Sigmoid colon (tissue), 7 donors: ENCODE measurements around the gene WDR6. TPM values are rescaled to one million over a fixed set of nuclear protein-coding genes. Genes with fewer than 3 reads are reported as not detected.
A peak's percentile ranks its signal among the peaks of the same experiment; 100 is the strongest.

Experiments
- DNase-seq: peaks from one replicate; pipeline ENCODE4 v3.0.0-alpha.2; 2019
- H3K27ac ChIP-seq, 4 donors: fragments of 200-600 bp; sonication (generic); one replicate each; pipeline ENCODE4 v1.5.1; 2016 to 2019; ENCODE audit warnings: mild to moderate bottlenecking in 1 of 4
- H3K27me3 ChIP-seq, 3 donors: fragments of 200-600 bp; sonication (generic); one replicate each; pipeline ENCODE4 v1.5.1; 2019; ENCODE audit warnings: mild to moderate bottlenecking in 1 of 3
- H3K36me3 ChIP-seq, 4 donors: fragments of 200-600 bp; sonication (generic); one replicate each; pipeline ENCODE4 v1.5.1; 2016 to 2019
- H3K4me1 ChIP-seq, 4 donors: fragments of 200-600 bp; sonication (generic); one replicate each; pipeline ENCODE4 v1.5.1; 2017 to 2019
- H3K4me3 ChIP-seq, 4 donors: fragments of 200-600 bp; sonication (generic); one replicate each; pipeline ENCODE4 v1.5.1; 2017 to 2019; ENCODE audit warnings: mild to moderate bottlenecking in 2 of 4, moderate library complexity in 1 of 4
- H3K9me3 ChIP-seq, 4 donors: fragments of 200-600 bp in 3 of 4; sonication (generic) in 3 of 4; one replicate each; pipeline versions ENCODE4 v1.5.1 to v1.6.1; 2013 to 2019
- EP300 ChIP-seq, 4 donors: sonication (generic); formaldehyde crosslinking; IDR thresholded peaks; one replicate each; pipeline ENCODE4 v1.6.1; 2017; ENCODE audit warnings: antibody characterized with exemption in 4 of 4
- POLR2A ChIP-seq, 2 donors: fragments of 450-650 bp; IDR thresholded peaks; one replicate each; pipeline ENCODE4 v1.6.1; 2016; ENCODE audit warnings: antibody characterized with exemption in 2 of 2, mild to moderate bottlenecking in 2 of 2, moderate library complexity in 2 of 2
- POLR2AphosphoS5 ChIP-seq, 4 donors: sonication (generic); formaldehyde crosslinking; IDR thresholded peaks; one replicate each; pipeline ENCODE4 v1.6.1; 2017; ENCODE audit warnings: antibody characterized with exemption in 4 of 4
- WGBS, 2 donors: extraction: QIAGEN DNeasy Blood & Tissue Kit; methylation state at CpG; one replicate each; pipeline ENCODE4 v1.1.7; 2013; 5-methylcytosine and 5-hydroxymethylcytosine counted together
- intact Hi-C: fragments of 100-400 bp; cut with DNase I; formaldehyde crosslinking; loops from one replicate; pipeline ENCODE4 v1.15.1; 2023
- polyA plus RNA-seq, 3 donors: library from polyadenylated mRNA; stranded (reverse); fragments of 200-250 nt; gene quantifications; one replicate each; pipeline ENCODE4 v1.2.3, GENCODE V29; 2013
- total RNA-seq, 4 donors: library from RNA; depleted of rRNA; stranded (reverse); fragments of >200 nt; gene quantifications; one replicate each; pipeline ENCODE4 v1.1.0, GENCODE V29; 2016
- TF ChIP-seq, protein P1 (sequence below), 4 experiments: fragments of 450-650 bp in 3 of 4; fragments of 200-600 bp in 1 of 4; IDR thresholded peaks; one replicate each; pipeline ENCODE4 v1.5.1; 2016 to 2019; ENCODE audit warnings: antibody characterized with exemption in 4 of 4, mild to moderate bottlenecking in 3 of 4, moderate library complexity in 2 of 4
- donor health status: healthy with polysubstance abuse.
- donor health status: Bipolar disorder and iron deficiency.
- donor health status: healthy.

Gene WDR6, protein sequence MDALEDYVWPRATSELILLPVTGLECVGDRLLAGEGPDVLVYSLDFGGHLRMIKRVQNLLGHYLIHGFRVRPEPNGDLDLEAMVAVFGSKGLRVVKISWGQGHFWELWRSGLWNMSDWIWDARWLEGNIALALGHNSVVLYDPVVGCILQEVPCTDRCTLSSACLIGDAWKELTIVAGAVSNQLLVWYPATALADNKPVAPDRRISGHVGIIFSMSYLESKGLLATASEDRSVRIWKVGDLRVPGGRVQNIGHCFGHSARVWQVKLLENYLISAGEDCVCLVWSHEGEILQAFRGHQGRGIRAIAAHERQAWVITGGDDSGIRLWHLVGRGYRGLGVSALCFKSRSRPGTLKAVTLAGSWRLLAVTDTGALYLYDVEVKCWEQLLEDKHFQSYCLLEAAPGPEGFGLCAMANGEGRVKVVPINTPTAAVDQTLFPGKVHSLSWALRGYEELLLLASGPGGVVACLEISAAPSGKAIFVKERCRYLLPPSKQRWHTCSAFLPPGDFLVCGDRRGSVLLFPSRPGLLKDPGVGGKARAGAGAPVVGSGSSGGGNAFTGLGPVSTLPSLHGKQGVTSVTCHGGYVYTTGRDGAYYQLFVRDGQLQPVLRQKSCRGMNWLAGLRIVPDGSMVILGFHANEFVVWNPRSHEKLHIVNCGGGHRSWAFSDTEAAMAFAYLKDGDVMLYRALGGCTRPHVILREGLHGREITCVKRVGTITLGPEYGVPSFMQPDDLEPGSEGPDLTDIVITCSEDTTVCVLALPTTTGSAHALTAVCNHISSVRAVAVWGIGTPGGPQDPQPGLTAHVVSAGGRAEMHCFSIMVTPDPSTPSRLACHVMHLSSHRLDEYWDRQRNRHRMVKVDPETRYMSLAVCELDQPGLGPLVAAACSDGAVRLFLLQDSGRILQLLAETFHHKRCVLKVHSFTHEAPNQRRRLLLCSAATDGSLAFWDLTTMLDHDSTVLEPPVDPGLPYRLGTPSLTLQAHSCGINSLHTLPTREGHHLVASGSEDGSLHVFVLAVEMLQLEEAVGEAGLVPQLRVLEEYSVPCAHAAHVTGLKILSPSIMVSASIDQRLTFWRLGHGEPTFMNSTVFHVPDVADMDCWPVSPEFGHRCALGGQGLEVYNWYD
- total RNA-seq: 100 to 1,000 TPM in 1 of 4 donors, 10 to 100 TPM in 3; 71.3 to 122 (median 93.5) TPM
- 100 to 1,000 TPM in 1 of 3 donors, 10 to 100 TPM in 2; 21.0 to 124 (median 27.6) TPM for polyA plus RNA-seq

DNA sequence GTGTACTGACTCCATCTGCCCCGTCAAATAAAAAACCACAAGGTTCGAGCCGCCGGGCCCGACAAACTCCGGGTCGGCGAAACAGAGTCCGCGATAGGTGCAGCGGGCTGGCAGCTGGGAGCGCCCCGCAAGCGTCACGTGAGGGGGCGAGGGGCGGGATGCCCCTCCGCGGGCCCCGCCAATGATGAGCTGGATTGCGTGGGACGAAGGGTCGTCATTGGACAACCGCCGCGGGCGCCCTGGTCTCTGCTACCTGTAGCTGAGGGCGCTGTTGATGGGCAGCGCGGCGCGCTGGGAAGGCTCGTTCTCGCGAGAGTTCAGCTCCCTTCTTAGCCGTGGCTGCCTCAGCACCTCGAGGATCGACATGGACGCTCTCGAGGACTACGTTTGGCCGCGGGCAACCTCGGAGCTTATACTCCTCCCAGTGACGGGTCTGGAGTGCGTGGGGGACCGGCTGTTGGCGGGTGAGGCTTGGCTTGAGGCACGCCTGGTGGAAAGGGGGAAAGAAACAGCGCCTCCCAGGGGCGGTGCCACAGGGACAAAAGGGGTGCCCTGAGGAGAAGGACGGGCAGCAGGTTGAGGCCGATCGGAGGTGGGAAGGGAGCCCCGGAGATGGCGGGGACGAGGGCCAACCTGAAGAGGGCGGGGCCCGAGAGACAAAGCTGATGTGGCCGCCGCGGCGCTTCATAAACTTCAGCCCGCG lies at the start of gene WDR6:
TSS of gene WDR6 (plus strand) at position 324 of the 703 bp plus-strand sequence. CDS start at position 365, 41 bp downstream.
- WGBS, 2 donors: 0% methylated on average over 65 of the region's 65 CpGs
- Histone ChIP-seq H3K36me3 (peaks cover 0 to 14% (median under 1%) of the 10 kb centered on the region in 4 donors), H3K4me3 (peak within 1 kb of the TSS; percentile 55 to 88 (median 64)), H3K27me3 (no peaks in the 10 kb centered on the region), H3K4me1 (peaks cover 0 to 34% (median 22%) of the 10 kb centered on the region in 4 donors), H3K9me3 (no peaks in the 10 kb centered on the region), H3K27ac (peak within 1 kb of the TSS; percentile 87 to 99 (median 94))
- TF ChIP-seq POLR2AphosphoS5 (IDR thresholded peaks at IDR 0.05): peak; percentile 80 to 92 (median 84)
- no peak for TF ChIP-seq EP300 (IDR thresholded peaks at IDR 0.05)
- TF ChIP-seq, protein P1, sequence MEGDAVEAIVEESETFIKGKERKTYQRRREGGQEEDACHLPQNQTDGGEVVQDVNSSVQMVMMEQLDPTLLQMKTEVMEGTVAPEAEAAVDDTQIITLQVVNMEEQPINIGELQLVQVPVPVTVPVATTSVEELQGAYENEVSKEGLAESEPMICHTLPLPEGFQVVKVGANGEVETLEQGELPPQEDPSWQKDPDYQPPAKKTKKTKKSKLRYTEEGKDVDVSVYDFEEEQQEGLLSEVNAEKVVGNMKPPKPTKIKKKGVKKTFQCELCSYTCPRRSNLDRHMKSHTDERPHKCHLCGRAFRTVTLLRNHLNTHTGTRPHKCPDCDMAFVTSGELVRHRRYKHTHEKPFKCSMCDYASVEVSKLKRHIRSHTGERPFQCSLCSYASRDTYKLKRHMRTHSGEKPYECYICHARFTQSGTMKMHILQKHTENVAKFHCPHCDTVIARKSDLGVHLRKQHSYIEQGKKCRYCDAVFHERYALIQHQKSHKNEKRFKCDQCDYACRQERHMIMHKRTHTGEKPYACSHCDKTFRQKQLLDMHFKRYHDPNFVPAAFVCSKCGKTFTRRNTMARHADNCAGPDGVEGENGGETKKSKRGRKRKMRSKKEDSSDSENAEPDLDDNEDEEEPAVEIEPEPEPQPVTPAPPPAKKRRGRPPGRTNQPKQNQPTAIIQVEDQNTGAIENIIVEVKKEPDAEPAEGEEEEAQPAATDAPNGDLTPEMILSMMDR (IDR thresholded peaks at IDR 0.05): peak; percentile 5 to 41 (median 34)
- peak; percentile 60 to 64 for TF ChIP-seq POLR2A (IDR thresholded peaks at IDR 0.05)
- intact Hi-C loops: loop anchor here (2.0 kb wide), 1 partner anchor 16 kb away; the partner anchor contains the start of gene P4HTM
- peak; percentile 99 for DNase-seq

DNA sequence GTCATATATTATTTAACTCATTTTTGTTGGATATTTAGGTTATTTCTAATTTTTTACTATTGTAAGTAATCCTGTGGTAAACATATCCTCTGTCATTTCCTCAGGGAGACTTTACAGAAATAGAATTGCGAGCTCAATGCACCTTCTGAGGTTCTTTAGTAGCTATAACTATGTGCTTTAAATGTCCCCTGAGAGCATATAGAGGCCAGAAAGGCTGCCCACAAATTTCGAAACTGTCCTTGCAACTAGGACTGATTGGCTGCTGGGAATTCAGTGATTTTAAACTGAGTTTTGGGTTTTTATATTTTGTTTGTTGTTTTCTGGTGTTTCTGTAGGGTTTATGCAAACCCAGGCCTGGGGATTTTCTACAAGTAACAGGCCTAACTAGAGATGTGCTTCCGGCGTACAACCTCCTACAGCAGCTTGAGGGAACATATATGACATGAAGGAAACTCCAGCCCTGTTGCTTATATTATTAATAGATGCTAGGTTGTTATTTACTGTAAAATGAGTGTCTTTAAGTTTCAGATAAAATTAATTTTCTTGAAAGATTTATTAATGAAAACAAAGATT lies 46.3 kb upstream of the WDR6 start:
- Histone ChIP-seq H3K36me3 (peaks cover 0 to 51% (median 11%) of the 10 kb centered on the region in 4 donors), H3K4me3 (no peak overlapping the region), H3K27me3 (no peaks in the 10 kb centered on the region), H3K27ac (no peak overlapping the region), H3K9me3 (no peaks in the 10 kb centered on the region), H3K4me1 (no peaks in the 10 kb centered on the region)
- WGBS, 2 donors: 80 to 92% methylated on average over 4 of the region's 4 CpGs
- intact Hi-C loops: no loop called here
- no peak for DNase-seq
- TF ChIP-seq POLR2AphosphoS5 (IDR thresholded peaks at IDR 0.05): no peak
- no peak for TF ChIP-seq POLR2A (IDR thresholded peaks at IDR 0.05)
- TF ChIP-seq EP300 (IDR thresholded peaks at IDR 0.05): no peak
- TF ChIP-seq, protein P1 (IDR thresholded peaks at IDR 0.05): no peak

DNA sequence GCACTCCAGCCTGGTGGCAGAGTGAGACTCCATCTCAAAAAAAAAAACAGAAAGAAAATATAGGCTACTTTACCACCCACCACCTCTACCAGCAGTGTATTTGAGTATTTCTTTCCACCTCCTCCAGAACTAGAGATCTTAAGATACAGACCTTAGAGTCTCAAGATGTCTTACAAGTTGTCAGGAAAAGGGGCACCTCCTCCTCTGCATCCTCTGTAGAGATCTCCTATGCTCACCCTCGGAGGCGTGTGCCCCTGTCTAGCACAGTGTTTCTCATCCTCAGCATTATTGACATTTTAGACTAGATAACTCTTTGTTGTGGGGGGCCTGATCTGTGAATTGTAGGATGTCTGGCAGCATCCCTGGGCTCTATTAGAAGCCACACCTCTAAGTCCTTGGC lies 44.9 kb upstream of the WDR6 start:
- Histone ChIP-seq H3K4me3 (no peak overlapping the region), H3K27me3 (no peaks in the 10 kb centered on the region), H3K9me3 (no peaks in the 10 kb centered on the region), H3K27ac (no peak overlapping the region), H3K36me3 (peaks cover 5 to 62% (median 15%) of the 10 kb centered on the region in 4 donors), H3K4me1 (no peaks in the 10 kb centered on the region)
- intact Hi-C loops: no loop called here
- TF ChIP-seq, protein P1 (IDR thresholded peaks at IDR 0.05): no peak
- TF ChIP-seq POLR2AphosphoS5 (IDR thresholded peaks at IDR 0.05) (no peak), EP300 (IDR thresholded peaks at IDR 0.05) (no peak), POLR2A (IDR thresholded peaks at IDR 0.05) (no peak)
- DNase-seq: no peak
- WGBS, 2 donors: 86 to 90% methylated on average over 2 of the region's 2 CpGs

DNA sequence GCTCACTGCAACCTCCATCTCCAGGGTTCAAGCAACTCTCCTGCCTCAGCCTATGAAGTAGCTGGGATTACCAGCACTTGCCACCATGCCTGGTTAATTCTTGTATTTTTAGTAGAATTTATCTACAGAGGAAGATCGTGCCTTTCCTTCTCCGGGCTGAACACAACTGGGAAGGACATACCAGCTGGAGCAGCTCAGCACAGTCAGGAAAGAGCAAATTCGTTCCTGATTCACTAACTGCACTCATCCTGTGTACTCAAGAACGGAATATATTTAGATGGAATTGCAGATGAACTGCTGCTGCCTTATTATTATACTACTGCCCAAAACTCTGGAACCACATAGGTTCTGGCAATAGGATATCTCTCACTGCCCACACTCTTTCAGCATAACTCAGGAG lies 44.3 kb upstream of the WDR6 start:
- WGBS, 2 donors: 92 to 93% methylated on average over 4 of the region's 4 CpGs
- H3K27ac ChIP-seq: no peak overlapping the region
- H3K27me3 ChIP-seq: no peaks in the 10 kb centered on the region
- no peaks in the 10 kb centered on the region for H3K9me3 ChIP-seq
- no peak overlapping the region for H3K4me3 ChIP-seq
- H3K36me3 ChIP-seq: peaks cover 7 to 62% (median 17%) of the 10 kb centered on the region in 4 donors
- DNase-seq: no peak
- no peaks in the 10 kb centered on the region for H3K4me1 ChIP-seq
- TF ChIP-seq POLR2A (IDR thresholded peaks at IDR 0.05): no peak
- no peak for TF ChIP-seq POLR2AphosphoS5 (IDR thresholded peaks at IDR 0.05)
- TF ChIP-seq, protein P1 (IDR thresholded peaks at IDR 0.05): no peak
- TF ChIP-seq EP300 (IDR thresholded peaks at IDR 0.05): no peak
- intact Hi-C loops: no loop called here
